Endothelial cell (in vitro differentiated cells): Measurements from ENCODE around the gene DLX3. TPM values are rescaled to one million over a fixed set of nuclear protein-coding genes. Genes with fewer than 3 reads are reported as not detected.

Source experiments
- DNase-seq: peaks from one replicate; pipeline ENCODE4 v3.0.0; 2021; ENCODE audit warnings: low spot score
- H3K27ac Mint-ChIP-seq: one replicate; pipeline ENCODE4 v1.8.0; 2021; ENCODE audit warnings: mixed read lengths, inconsistent platforms; ENCODE audit not compliant: unreplicated experiment
- H3K27me3 Mint-ChIP-seq: one replicate; pipeline ENCODE4 v1.8.0; 2021; ENCODE audit warnings: mild to moderate bottlenecking, moderate library complexity, mixed read lengths, inconsistent platforms; ENCODE audit not compliant: unreplicated experiment
- H3K36me3 Mint-ChIP-seq: one replicate; pipeline ENCODE4 v1.8.0; 2021; ENCODE audit warnings: mild to moderate bottlenecking, low read depth, mixed read lengths, inconsistent platforms; ENCODE audit not compliant: unreplicated experiment
- H3K4me1 Mint-ChIP-seq: one replicate; pipeline ENCODE4 v1.8.0; 2021; ENCODE audit warnings: mild to moderate bottlenecking, mixed read lengths, inconsistent platforms; ENCODE audit not compliant: unreplicated experiment
- H3K4me3 Mint-ChIP-seq: one replicate; pipeline ENCODE4 v1.8.0; 2021; ENCODE audit warnings: mild to moderate bottlenecking, mixed read lengths, inconsistent platforms; ENCODE audit not compliant: unreplicated experiment
- H3K9me3 Mint-ChIP-seq: one replicate; pipeline ENCODE4 v1.8.0; 2021; ENCODE audit warnings: mixed read lengths, inconsistent platforms; ENCODE audit not compliant: unreplicated experiment
- CTCF ChIP-seq: fragments of 200-600 bp; sonication (generic); IDR thresholded peaks from one replicate; pipeline ENCODE4 v1.5.0; 2021; ENCODE audit warnings: antibody characterized with exemption; ENCODE audit not compliant: unreplicated experiment
- total RNA-seq: library from RNA; stranded (reverse); fragmentation: NEBNext Ultra II Directional; extraction: Animal tissue kit (Norgen Biotek cat#: 25700); gene quantifications from one replicate; pipeline ENCODE4 v1.2.1, GENCODE V29; 2021; ENCODE audit not compliant: unreplicated experiment

DLX3 gene
- total RNA-seq, 1 donor from 2014 or later = 0.13 TPM

GRCh38 chr17:49978501-49978900 lies 16.5 kb downstream of the DLX3 start:
- Mint-ChIP-seq H3K4me1 (peaks cover 4% of the 10 kb centered on the region), H3K36me3 (no peaks in the 10 kb centered on the region), H3K27me3 (peaks cover 18% of the 10 kb centered on the region), H3K27ac (no peak overlapping the region), H3K4me3 (no peak overlapping the region), H3K9me3 (no peaks in the 10 kb centered on the region)
- TF ChIP-seq CTCF = no peak
- DNase-seq = no peak

- no peaks in the 10 kb centered on the region for H3K9me3 Mint-ChIP-seq
- H3K36me3 Mint-ChIP-seq = no peaks in the 10 kb centered on the region
- DNase-seq = no peak
- no peak overlapping the region for H3K4me3 Mint-ChIP-seq
- TF ChIP-seq CTCF = no peak
- no peak overlapping the region for H3K27ac Mint-ChIP-seq
- peaks cover 23% of the 10 kb centered on the region for H3K27me3 Mint-ChIP-seq
- peaks cover 4% of the 10 kb centered on the region for H3K4me1 Mint-ChIP-seq
Measured at GRCh38 chr17:49977463-49978389, 17.3 kb downstream of the DLX3 start.

- H3K4me3 Mint-ChIP-seq = no peak overlapping the region
- H3K4me1 Mint-ChIP-seq = peaks cover 4% of the 10 kb centered on the region
- peaks cover 21% of the 10 kb centered on the region for H3K27me3 Mint-ChIP-seq
- no peaks in the 10 kb centered on the region for H3K36me3 Mint-ChIP-seq
- DNase-seq = no peak
- H3K27ac Mint-ChIP-seq = no peak overlapping the region
- TF ChIP-seq CTCF = no peak
- H3K9me3 Mint-ChIP-seq = no peaks in the 10 kb centered on the region
Measured at GRCh38 chr17:49976828-49977202, 18.2 kb downstream of the DLX3 start.

GRCh38 chr17:49976163-49976827 lies 18.7 kb downstream of the DLX3 start:
- peaks cover 7% of the 10 kb centered on the region for H3K4me1 Mint-ChIP-seq
- TF ChIP-seq CTCF = no peak
- no peaks in the 10 kb centered on the region for H3K36me3 Mint-ChIP-seq
- H3K9me3 Mint-ChIP-seq = no peaks in the 10 kb centered on the region
- H3K27ac Mint-ChIP-seq = peak overlapping the region; percentile 16
- H3K27me3 Mint-ChIP-seq = peaks cover 20% of the 10 kb centered on the region
- no peak for DNase-seq
- H3K4me3 Mint-ChIP-seq = no peak overlapping the region

- H3K9me3 Mint-ChIP-seq = no peaks in the 10 kb centered on the region
- H3K4me3 Mint-ChIP-seq = no peak overlapping the region
- H3K36me3 Mint-ChIP-seq = peaks cover 6% of the 10 kb centered on the region
- no peak overlapping the region for H3K27ac Mint-ChIP-seq
- no peak for TF ChIP-seq CTCF
- H3K27me3 Mint-ChIP-seq = peaks cover 23% of the 10 kb centered on the region
- H3K4me1 Mint-ChIP-seq = peaks cover 8% of the 10 kb centered on the region
- no peak for DNase-seq
Measured at GRCh38 chr17:49975531-49975930, 19.5 kb downstream of the DLX3 start.
